B cell (primary cell): ENCODE results near the gene COPS7B.

Experiments
- EZH2 ChIP-seq: IDR thresholded peaks from 2 replicates; pipeline ENCODE4 v1.6.1; 2012; ENCODE audit warnings: borderline replicate concordance, low read depth, mild to moderate bottlenecking, moderate library complexity, low read length; ENCODE audit not compliant: insufficient read depth, poor library complexity, severe bottlenecking
- TF ChIP-seq, protein P1 (sequence below): fragments of 200-600 bp; IDR thresholded peaks from one replicate; pipeline ENCODE4 v1.8.0; 2022; ENCODE audit warnings: antibody characterized with exemption, mild to moderate bottlenecking

DNA sequence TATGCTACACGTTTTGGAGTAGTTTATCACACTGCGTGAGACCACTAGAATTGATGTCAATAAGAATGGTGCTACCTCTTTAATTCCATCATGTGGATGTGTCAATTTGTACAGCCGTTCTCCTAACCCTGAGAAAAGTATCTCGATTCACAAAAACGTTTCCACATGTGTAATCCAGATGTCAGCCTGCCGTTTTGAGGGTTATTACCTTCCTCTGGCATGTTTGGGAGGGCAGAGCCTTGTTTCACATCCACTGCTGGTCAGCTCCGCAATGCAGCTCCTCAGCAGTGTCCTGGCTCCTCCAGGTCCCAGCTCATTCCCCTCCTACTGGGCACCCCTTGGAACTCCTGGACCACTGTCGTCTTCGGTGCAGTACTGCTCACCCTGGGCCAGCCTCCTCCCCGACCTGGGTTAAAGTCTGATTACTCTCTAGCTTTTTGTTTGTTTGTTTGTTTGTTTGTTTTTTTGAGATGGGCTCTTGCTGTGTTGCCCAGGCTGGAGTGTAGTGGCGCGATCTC, 34.6 kb downstream of the COPS7B start:
- TF ChIP-seq, protein P1, sequence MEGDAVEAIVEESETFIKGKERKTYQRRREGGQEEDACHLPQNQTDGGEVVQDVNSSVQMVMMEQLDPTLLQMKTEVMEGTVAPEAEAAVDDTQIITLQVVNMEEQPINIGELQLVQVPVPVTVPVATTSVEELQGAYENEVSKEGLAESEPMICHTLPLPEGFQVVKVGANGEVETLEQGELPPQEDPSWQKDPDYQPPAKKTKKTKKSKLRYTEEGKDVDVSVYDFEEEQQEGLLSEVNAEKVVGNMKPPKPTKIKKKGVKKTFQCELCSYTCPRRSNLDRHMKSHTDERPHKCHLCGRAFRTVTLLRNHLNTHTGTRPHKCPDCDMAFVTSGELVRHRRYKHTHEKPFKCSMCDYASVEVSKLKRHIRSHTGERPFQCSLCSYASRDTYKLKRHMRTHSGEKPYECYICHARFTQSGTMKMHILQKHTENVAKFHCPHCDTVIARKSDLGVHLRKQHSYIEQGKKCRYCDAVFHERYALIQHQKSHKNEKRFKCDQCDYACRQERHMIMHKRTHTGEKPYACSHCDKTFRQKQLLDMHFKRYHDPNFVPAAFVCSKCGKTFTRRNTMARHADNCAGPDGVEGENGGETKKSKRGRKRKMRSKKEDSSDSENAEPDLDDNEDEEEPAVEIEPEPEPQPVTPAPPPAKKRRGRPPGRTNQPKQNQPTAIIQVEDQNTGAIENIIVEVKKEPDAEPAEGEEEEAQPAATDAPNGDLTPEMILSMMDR: no peak
- TF ChIP-seq EZH2: no peak
